Cardiac fibroblast (primary cell): ENCODE measurements around the gene ADAM22.
"Not testable (repeated sequence)": the region's sequence is repeated elsewhere in the genome, so short reads cannot be mapped to it uniquely, and the experiment has no call there.

Experiments used
- DNase-seq, 2 donors: peaks; one replicate each; pipeline versions ENCODE4 v3.0.0 to v3.0.0-alpha.2; 2010; ENCODE audit warnings: low read depth in 2 of 2
- H3K4me3 ChIP-seq, 2 donors: replicated peaks in 1 of 2; 1 replicate in 1 of 2; 2 replicates in 1 of 2; pipeline ENCODE4 v1.5.1; 2011; ENCODE audit warnings: low read depth in 2 of 2, low read length in 2 of 2, mild to moderate bottlenecking in 2 of 2, moderate library complexity in 1 of 2
- CTCF ChIP-seq: IDR thresholded peaks from one replicate; pipeline ENCODE4 v1.5.1; 2011; ENCODE audit warnings: low read depth, mild to moderate bottlenecking, low read length, inconsistent platforms

Gene ADAM22

DNA sequence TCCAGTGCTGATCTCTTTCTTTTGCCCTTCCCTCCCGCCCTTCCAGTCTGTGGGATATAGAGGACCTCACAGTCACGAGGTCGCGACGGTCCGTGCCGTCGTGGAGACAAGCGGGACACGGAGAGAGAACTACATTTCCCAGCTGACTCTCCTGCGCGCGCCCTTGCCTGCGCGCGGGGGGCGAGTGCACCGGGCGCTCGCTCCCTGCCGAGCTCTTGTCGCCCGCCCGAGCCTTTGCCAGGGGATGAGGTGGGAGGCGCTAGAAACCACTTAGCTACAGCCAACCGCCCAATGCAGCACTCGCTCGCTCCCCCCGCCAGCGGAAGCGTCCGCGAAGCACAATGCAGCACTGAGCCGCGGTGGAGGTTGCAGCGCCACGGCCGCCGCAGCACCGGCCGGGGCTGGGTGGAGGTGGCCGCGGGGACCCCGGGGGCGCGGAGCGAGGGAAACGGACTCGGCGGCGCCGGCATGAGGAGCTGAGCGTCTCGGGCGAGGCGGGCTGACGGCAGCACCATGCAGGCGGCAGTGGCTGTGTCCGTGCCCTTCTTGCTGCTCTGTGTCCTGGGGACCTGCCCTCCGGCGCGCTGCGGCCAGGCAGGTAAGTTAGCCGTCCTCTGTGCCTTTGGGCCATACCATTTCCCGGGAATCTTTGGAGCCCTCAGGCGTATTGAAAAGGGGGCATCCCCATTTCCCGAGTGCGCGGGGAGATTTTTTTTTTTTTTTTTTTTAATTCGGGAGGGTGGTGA lies at the start of gene ADAM22:
ADAM22 (plus strand) TSS at position 299 of the 746 bp plus-strand sequence; CDS start at position 514, 215 bp downstream.
- H3K4me3 ChIP-seq, result peak within 1 kb of the TSS; percentile 64 to 75
- DNase-seq, result peak; percentile 71 to 87
- TF ChIP-seq CTCF, result no peak

GRCh38 chr7:87885018-87885417 lies 49.0 kb upstream of the ADAM22 start:
- no peak for TF ChIP-seq CTCF
- DNase-seq, result no peak
- H3K4me3 ChIP-seq, result no peak overlapping the region

GRCh38 chr7:87886875-87887274 lies 47.2 kb upstream of the ADAM22 start:
- TF ChIP-seq CTCF, result peak; percentile 29
- H3K4me3 ChIP-seq, result no peak overlapping the region
- DNase-seq, result peak; percentile 65 to 68

DNA sequence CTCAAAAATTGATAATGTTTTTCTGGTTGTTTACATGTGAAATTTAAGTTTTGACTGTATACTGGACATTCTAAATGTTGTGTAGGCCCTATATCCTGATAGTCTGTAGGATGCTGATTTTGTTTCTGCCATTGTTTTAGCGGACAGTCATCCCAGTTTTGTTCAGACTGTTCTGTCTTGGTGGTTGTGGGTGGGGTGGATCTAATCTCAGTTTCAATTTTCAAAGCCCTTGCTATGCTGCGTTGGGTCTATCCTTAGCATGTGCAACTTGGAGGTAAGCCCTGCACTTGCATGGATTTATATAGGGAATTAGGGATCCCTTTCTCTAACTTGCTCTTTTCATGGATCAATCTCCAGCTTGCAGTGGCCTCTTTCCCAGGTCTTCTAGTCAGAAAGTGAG lies 38.7 kb upstream of the ADAM22 start:
- no peak for TF ChIP-seq CTCF
- DNase-seq, result no peak
- no peak overlapping the region for H3K4me3 ChIP-seq

DNA sequence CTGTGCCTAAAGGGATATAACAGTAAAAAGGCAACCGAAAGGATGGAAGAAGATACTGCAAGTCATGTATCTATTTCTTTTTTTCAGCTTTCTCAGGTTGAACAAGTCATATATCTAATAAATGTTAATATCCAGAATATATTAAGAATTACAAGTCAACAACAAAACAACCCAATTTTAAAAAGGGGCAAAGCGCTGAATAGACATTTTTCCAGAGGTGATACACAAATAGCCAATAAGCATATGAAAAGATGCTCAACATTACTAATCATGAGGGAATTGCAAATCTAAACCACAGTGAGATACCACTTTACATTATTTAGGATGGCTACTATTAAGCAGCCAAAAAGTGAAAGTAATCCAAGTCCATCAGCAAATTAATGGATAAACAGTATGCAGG lies 34.8 kb upstream of the ADAM22 start:
- DNase-seq, result no peak
- no peak for TF ChIP-seq CTCF
- H3K4me3 ChIP-seq, result no peak overlapping the region

DNA sequence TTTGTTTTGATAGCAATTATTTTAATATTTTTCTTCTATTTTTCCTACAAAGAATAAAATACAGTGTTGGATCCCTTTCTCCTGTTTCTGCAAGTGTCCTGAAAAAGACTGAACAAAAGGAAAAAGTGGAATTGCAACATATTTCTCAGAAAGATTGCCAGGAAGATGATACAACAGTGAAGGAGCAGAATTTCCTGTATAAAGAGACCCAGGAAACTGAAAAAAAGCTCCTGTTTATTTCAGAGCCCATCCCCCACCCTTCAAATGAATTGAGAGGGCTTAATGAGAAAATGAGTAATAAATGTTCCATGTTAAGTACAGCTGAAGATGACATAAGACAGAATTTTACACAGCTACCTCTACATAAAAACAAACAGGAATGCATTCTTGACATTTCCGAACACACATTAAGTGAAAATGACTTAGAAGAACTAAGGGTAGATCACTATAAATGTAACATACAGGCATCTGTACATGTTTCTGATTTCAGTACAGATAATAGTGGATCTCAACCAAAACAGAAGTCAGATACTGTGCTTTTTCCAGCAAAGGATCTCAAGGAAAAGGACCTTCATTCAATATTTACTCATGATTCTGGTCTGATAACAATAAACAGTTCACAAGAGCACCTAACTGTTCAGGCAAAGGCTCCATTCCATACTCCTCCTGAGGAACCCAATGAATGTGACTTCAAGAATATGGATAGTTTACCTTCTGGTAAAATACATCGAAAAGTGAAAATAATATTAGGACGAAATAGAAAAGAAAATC lies 26.7 kb upstream of the ADAM22 start:
- peak; percentile 53 to 55 for DNase-seq
- H3K4me3 ChIP-seq, result not testable (repeated sequence)

DNA sequence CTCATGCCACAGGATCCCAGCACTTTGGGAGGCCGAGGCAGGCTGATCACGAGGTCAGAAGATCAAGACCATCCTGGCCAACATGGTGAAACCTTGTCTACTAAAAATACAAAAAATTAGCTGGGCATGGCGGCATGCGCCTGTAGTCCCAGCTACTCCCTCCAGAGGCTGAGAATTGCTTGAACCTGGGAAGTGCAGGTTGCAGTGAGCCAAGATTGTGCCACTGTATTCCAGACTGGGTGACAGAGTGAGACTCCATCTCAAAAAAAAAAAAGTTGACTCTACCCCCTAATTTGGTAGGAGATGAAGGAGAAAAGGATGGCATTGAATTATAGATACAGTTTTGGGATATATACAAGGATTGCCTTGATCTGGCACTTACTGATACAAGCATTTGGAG lies 25.2 kb upstream of the ADAM22 start:
- DNase-seq, H3K4me3 ChIP-seq: not testable (repeated sequence)
